GM12874 (cell line): ENCODE results near the gene ZNF79.

Experiments used
- TF ChIP-seq, protein P1 (sequence below): IDR thresholded peaks from 2 replicates; pipeline ENCODE4 v1.5.1; 2011; ENCODE audit warnings: low read depth, mild to moderate bottlenecking, control low read depth, low read length, moderate library complexity; ENCODE audit not compliant: insufficient read depth

Gene ZNF79

DNA sequence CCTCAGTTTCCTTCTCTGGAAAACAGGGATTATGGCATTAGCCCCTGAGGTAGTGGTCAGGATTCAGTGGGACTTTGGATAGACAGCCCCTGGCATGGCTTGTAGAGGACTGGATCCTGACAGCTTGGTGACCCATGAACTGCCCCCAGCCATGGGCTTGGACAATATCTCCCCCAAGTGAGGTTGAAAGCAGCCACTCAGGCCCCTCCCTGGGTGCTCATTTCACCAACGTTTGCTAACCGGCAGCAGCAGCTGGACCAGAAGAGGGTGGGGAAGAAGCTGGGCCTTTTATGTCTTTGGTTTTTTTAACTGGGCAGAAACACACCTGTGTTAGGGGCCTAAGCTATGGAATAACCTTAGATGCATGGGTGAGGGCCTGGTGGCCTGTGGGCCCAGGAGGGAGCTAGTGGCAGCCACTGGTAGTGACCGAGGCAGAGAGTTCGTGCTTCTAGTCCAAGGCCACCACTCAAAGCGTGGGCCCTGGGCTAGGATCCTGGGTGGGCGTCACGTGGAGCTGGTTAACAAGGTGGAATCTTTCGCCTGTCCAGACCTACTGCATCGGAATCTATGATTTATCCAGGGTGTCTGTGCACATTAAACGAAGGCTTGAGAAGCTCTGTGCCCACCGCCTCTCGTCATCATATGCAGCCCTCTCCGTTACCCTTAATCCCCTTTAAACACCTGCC lies 25.3 kb upstream of the ZNF79 start:
- TF ChIP-seq, protein P1, sequence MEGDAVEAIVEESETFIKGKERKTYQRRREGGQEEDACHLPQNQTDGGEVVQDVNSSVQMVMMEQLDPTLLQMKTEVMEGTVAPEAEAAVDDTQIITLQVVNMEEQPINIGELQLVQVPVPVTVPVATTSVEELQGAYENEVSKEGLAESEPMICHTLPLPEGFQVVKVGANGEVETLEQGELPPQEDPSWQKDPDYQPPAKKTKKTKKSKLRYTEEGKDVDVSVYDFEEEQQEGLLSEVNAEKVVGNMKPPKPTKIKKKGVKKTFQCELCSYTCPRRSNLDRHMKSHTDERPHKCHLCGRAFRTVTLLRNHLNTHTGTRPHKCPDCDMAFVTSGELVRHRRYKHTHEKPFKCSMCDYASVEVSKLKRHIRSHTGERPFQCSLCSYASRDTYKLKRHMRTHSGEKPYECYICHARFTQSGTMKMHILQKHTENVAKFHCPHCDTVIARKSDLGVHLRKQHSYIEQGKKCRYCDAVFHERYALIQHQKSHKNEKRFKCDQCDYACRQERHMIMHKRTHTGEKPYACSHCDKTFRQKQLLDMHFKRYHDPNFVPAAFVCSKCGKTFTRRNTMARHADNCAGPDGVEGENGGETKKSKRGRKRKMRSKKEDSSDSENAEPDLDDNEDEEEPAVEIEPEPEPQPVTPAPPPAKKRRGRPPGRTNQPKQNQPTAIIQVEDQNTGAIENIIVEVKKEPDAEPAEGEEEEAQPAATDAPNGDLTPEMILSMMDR, result no peak

GRCh38 chr9:127399736-127400269 lies 24.4 kb upstream of the ZNF79 start:
- TF ChIP-seq, protein P1, result no peak

- TF ChIP-seq, protein P1, result no peak
These were observed 21.6 kb upstream of the ZNF79 start for GRCh38 chr9:127402401-127403090.

DNA sequence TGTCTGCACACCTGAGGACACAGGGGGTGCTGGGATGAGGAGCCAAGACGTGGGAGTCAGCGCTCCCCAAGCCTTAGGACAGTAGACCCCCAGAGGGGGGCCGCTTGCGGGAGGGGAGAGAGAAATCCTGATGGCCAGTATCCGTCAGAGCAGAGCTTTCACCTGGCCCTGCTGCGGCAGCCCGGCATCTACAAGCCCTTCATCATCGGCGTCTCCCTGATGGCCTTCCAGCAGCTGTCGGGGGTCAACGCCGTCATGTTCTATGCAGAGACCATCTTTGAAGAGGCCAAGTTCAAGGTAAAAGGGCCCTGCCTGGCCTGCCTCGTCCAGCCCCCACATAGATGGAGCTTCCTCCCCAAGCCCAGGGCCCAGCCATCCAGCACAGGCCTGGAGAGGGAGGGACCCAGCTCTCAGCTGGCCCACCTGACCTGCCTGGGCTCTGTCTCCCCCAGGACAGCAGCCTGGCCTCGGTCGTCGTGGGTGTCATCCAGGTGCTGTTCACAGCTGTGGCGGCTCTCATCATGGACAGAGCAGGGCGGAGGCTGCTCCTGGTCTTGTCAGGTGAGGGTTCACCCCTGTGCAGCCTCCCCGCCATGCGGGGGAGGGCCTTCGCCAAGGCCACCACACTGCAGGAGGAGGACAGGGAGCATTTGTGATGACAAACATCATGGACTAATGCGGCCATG lies 20.5 kb upstream of the ZNF79 start:
- TF ChIP-seq, protein P1, result no peak

DNA sequence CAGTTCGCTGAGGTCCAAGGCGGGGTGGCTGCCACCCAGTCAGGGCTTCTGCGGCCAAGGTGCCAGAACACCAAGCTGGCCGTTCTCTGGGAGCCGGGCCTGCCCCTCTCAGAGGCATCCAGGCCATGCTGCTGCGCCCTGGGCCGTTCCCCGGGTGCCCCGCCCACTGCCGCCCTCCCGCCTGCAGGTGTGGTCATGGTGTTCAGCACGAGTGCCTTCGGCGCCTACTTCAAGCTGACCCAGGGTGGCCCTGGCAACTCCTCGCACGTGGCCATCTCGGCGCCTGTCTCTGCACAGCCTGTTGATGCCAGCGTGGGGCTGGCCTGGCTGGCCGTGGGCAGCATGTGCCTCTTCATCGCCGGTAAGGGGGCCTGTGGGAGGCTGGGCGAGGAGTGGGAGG lies 19.6 kb upstream of the ZNF79 start:
- TF ChIP-seq, protein P1, result no peak

DNA sequence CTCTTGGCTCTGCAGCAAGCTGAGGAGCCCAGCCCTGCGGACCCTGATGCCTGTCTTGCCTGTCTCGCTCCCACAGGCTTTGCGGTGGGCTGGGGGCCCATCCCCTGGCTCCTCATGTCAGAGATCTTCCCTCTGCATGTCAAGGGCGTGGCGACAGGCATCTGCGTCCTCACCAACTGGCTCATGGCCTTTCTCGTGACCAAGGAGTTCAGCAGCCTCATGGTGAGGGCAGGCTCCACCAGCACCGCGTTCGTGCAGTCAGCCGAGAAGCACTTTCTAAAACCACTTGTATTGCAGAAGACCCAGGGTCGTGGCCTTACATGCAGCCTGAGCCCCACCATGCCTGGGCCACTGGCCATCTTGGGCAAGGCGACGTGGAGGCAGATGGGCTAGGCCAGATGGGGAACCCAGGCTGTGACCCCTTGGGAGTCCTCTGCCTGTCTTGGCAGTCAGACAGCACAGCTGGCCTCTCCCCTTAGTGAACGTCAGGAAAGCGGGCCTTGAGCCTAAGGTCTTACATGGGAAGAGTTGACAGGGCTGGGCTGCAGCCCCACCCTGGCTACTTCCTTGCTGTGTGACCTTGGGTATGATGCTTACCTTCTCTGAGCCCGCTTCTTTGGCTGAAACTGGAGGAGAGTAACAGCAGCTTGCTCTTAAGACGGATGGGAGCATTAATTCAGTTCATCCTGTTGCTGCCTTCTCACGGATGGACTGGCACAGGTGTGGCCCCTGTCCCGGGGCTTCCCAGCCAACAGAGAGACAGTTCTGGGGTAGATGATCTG lies 18.6 kb upstream of the ZNF79 start:
- TF ChIP-seq, protein P1, result no peak
